ENCODE results near the gene RCSD1. TPM values are rescaled to one million over a fixed set of nuclear protein-coding genes. Genes with fewer than 3 reads are reported as not detected.

The RCSD1 gene
- total and polyA plus RNA-seq, 2 of the 4 experiments (the other 2 are of a cell fraction) = 0.03 TPM; not detected in 1

- intact Hi-C loops (cut with micrococcal nuclease) (no loop called here), in situ Hi-C loops (cut with MboI; ENCODE audit: low sequenced_read_pairs) (loop anchor here (25.0 kb wide), 1 partner anchor 414 kb away; no protein-coding TSS in a partner anchor), dilution Hi-C loops (cut with HindIII; ENCODE audit: low sequenced_read_pairs, unreplicated experiment) (no loop called here)
- H2AK9ac ChIP-seq (replicated peaks; ENCODE audit: low read depth, low read length, poor library complexity) = no peak overlapping the region
- H3K4me1 ChIP-seq (ENCODE audit: control insufficient read depth, insufficient read depth, low read length) = no peaks in the 10 kb centered on the region
- no peak overlapping the region for H3K9ac ChIP-seq (ENCODE audit: low read depth, low read length)
- H3K14ac ChIP-seq (replicated peaks; ENCODE audit: low read depth, low read length) = no peak overlapping the region
- no peak for TF ChIP-seq BHLHE40 (IDR thresholded peaks at IDR 0.05; ENCODE audit: low read depth, low read length)
- TF ChIP-seq RAD21 (IDR thresholded peaks at IDR 0.05; ENCODE audit: low read length) = no peak
- no peak for TF ChIP-seq SMC3 (IDR thresholded peaks at IDR 0.05; ENCODE audit: low read depth, low read length)
- TF ChIP-seq CTCF (conservative IDR thresholded peaks at IDR 0.05; ENCODE audit: low read depth, low read length) = no peak
- TF ChIP-seq, protein P1, sequence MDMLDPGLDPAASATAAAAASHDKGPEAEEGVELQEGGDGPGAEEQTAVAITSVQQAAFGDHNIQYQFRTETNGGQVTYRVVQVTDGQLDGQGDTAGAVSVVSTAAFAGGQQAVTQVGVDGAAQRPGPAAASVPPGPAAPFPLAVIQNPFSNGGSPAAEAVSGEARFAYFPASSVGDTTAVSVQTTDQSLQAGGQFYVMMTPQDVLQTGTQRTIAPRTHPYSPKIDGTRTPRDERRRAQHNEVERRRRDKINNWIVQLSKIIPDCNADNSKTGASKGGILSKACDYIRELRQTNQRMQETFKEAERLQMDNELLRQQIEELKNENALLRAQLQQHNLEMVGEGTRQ (IDR thresholded peaks at IDR 0.05; ENCODE audit: low read depth, low read length) = no peak
- no peak for TF ChIP-seq MAFK (IDR thresholded peaks at IDR 0.05; ENCODE audit: low read depth, low read length)
- no peak overlapping the region for H2BK15ac ChIP-seq (ENCODE audit: low read depth, low read length)
- H3K4me3 ChIP-seq (ENCODE audit: insufficient read depth, low read depth, low read length) = no peak overlapping the region
- H4K8ac ChIP-seq (ENCODE audit: low read depth in 2 of 2, low read length in 2 of 2) = no peak overlapping the region
- no peaks in the 10 kb centered on the region for H4K20me1 ChIP-seq (ENCODE audit: insufficient read depth, low read length)
- no peaks in the 10 kb centered on the region for H3K36me3 ChIP-seq (ENCODE audit: control insufficient read depth, insufficient read depth, low read length)
- H3K9me1 ChIP-seq (ENCODE audit: insufficient read depth, low read length) = 0 out of 2 replicates have a peak, but pooled peaks cover 4% of the 10 kb centered on the region
- no peak overlapping the region for H3K23ac ChIP-seq (ENCODE audit: low read depth, low read length)
- H2BK20ac ChIP-seq (ENCODE audit: low read depth, low read length) = no peak overlapping the region
- no peak overlapping the region for H3K27ac ChIP-seq (ENCODE audit: insufficient read depth, low read length)
- POLR2A ChIA-PET (ENCODE audit: unreplicated experiment) = no interaction called here
- no peak overlapping the region for H3K4me2 ChIP-seq (ENCODE audit: low read depth, low read length)
- BruUV-seq (replicated peaks) = no TSS peak
- H3K56ac ChIP-seq (ENCODE audit: extremely low read depth, insufficient read depth, low read length) = no peak overlapping the region
- DNase-seq = no peak
- H4K91ac ChIP-seq (ENCODE audit: insufficient read depth, low read depth, low read length) = no peak overlapping the region
- CTCF ChIA-PET = interaction anchor here (1.2 kb wide), 1 partner anchor 11 kb away, joined by 4 read pairs; no protein-coding TSS in a partner anchor
- H3K18ac ChIP-seq (ENCODE audit: low read depth, low read length) = no peak overlapping the region
- no peaks in the 10 kb centered on the region for H3K79me1 ChIP-seq (ENCODE audit: low read depth in 1 of 2, low read length in 2 of 2)
- no peak overlapping the region for H3K4ac ChIP-seq (ENCODE audit: low read depth, low read length)
- H2AFZ ChIP-seq (replicated peaks; ENCODE audit: low read length, poor library complexity) = no peak overlapping the region
- no peak overlapping the region for H2BK5ac ChIP-seq (ENCODE audit: low read depth, low read length, poor library complexity, severe bottlenecking)
- H2BK120ac ChIP-seq (ENCODE audit: low read depth, low read length) = no peak overlapping the region
- no peak overlapping the region for H2AK5ac ChIP-seq (ENCODE audit: low read depth, low read length)
- H3K27me3 ChIP-seq (ENCODE audit: control insufficient read depth, insufficient read depth, low read length) = peaks cover 30% of the 10 kb centered on the region
- no peak overlapping the region for H4K5ac ChIP-seq (ENCODE audit: low read depth, low read length)
- no peak for ATAC-seq (ENCODE audit: low read depth)
- no peaks in the 10 kb centered on the region for H3K9me3 ChIP-seq (ENCODE audit: control insufficient read depth, insufficient read depth, low read length)
- no CpG with 5 or more reads among the region's 2 CpGs for WGBS, 2 experiments (ENCODE audit: extremely low coverage in 2 of 2, insufficient read length in 1 of 2)
Measured at GRCh38 chr1:167676205-167676915, 46.3 kb downstream of the RCSD1 start.

Measured in IMR-90 (cell line).